OCI-LY7 (cell line): ENCODE measurements around the gene GPR15. TPM values are rescaled to one million over a fixed set of nuclear protein-coding genes. Genes with fewer than 3 reads are reported as not detected.

ENCODE experiments used
- BruUV-seq: library from RNA; stranded (reverse); fragments of 400-500 nt; replicated peaks from 2 replicates; lab custom pipeline; 2021; lab: Mats Ljungman, UMichigan
- CTCF ChIA-PET: fragments of 300-600 bp; sonication (Branson Sonifier 250); formaldehyde crosslinking; loops from one replicate; lab custom pipeline; 2022; ENCODE audit warnings: antibody characterized with exemption; ENCODE audit not compliant: unreplicated experiment; lab: Charles Lee
- POLR2A ChIA-PET: fragments of 300-600 bp; sonication (Branson Sonifier 250); formaldehyde crosslinking; loops from one replicate; lab custom pipeline; 2022; ENCODE audit warnings: antibody characterized with exemption; lab: Charles Lee
- DNase-seq: peaks from one replicate; pipeline ENCODE4 v3.0.0-alpha.2; 2015; ENCODE audit warnings: low spot score
- H2AFZ ChIP-seq: fragments of 200-600 bp; sonication (generic), shearing (Covaris generic); 2 replicates; pipeline ENCODE4 v1.6.1; 2014; ENCODE audit warnings: mild to moderate bottlenecking, antibody characterized with exemption, low read length, moderate library complexity
- H3K27ac ChIP-seq: fragments of 200-600 bp; sonication (generic); 2 replicates; pipeline ENCODE4 v1.5.1; 2014; ENCODE audit warnings: mixed run types, low read depth, mild to moderate bottlenecking, moderate library complexity, low read length, inconsistent platforms; ENCODE audit not compliant: poor library complexity, severe bottlenecking
- H3K36me3 ChIP-seq: fragments of 200-600 bp; sonication (generic); 2 replicates; pipeline ENCODE4 v1.6.1; 2014; ENCODE audit warnings: mild to moderate bottlenecking, antibody characterized with exemption, low read length, moderate library complexity, mixed read lengths; ENCODE audit not compliant: insufficient read depth
- H3K4me1 ChIP-seq: fragments of 200-600 bp; sonication (generic); 2 replicates; pipeline ENCODE4 v1.5.1; 2014; ENCODE audit warnings: mild to moderate bottlenecking, low read length; ENCODE audit not compliant: insufficient read depth, poor library complexity, severe bottlenecking
- H3K4me2 ChIP-seq: fragments of 200-600 bp; sonication (generic); 2 replicates; pipeline ENCODE4 v1.6.1; 2014; ENCODE audit warnings: mild to moderate bottlenecking, low read length
- H3K4me3 ChIP-seq: fragments of 200-600 bp; sonication (generic); 2 replicates; pipeline ENCODE4 v1.5.1; 2014; ENCODE audit warnings: mild to moderate bottlenecking, low read depth, low read length; ENCODE audit not compliant: poor library complexity, severe bottlenecking
- H3K79me2 ChIP-seq: fragments of 200-600 bp; sonication (generic); 2 replicates; pipeline ENCODE4 v1.6.1; 2016; ENCODE audit warnings: low read depth, mild to moderate bottlenecking, low read length, moderate library complexity, mixed read lengths; ENCODE audit not compliant: insufficient read depth
- H3K9me2 ChIP-seq: fragments of 200-600 bp; sonication (generic); 2 replicates; pipeline ENCODE4 v1.6.1; 2016; ENCODE audit warnings: mild to moderate bottlenecking, low read length, mixed read lengths; ENCODE audit not compliant: insufficient read depth
- H3K9me3 ChIP-seq: fragments of 200-600 bp; sonication (generic); 2 replicates; pipeline ENCODE4 v1.6.1; 2014; ENCODE audit warnings: mild to moderate bottlenecking, mixed run types, low read length, mixed read lengths
- H4K20me1 ChIP-seq: fragments of 200-600 bp; sonication (generic); 2 replicates; pipeline ENCODE4 v1.6.1; 2014; ENCODE audit warnings: mild to moderate bottlenecking, antibody characterized with exemption, low read length, moderate library complexity, mixed read lengths; ENCODE audit not compliant: insufficient read depth
- EZH2phosphoT487 ChIP-seq: fragments of 200-600 bp; sonication (generic); IDR thresholded peaks from 2 replicates; pipeline ENCODE4 v1.6.1; 2018; ENCODE audit warnings: low read depth, borderline replicate concordance, mild to moderate bottlenecking, mixed run types, antibody characterized with exemption, low read length, moderate library complexity, mixed read lengths
- intact Hi-C: fragments of 100-400 bp; cut with micrococcal nuclease; formaldehyde crosslinking; loops from one replicate; pipeline ENCODE4 v1.10.0; 2022; ENCODE audit not compliant: unreplicated experiment
- total RNA-seq, 2 experiments: library from RNA; depleted of rRNA in 1 of 2; stranded (reverse); fragments of >200 nt in 1 of 2; shearing (Covaris generic) in 1 of 2; gene quantifications; 2 replicates each; pipeline ENCODE4 v1.2.3, GENCODE V29; 2014 to 2022
- TF ChIP-seq, protein P1 (sequence below): fragments of 200-600 bp; sonication (generic); conservative IDR thresholded peaks from 2 replicates; pipeline ENCODE4 v1.5.1; 2014; ENCODE audit warnings: mild to moderate bottlenecking, antibody characterized with exemption, low read length, moderate library complexity, mixed read lengths

The GPR15 gene
- total RNA-seq, 2 experiments from 2014 or later = 29.8 to 32.0 TPM

DNA sequence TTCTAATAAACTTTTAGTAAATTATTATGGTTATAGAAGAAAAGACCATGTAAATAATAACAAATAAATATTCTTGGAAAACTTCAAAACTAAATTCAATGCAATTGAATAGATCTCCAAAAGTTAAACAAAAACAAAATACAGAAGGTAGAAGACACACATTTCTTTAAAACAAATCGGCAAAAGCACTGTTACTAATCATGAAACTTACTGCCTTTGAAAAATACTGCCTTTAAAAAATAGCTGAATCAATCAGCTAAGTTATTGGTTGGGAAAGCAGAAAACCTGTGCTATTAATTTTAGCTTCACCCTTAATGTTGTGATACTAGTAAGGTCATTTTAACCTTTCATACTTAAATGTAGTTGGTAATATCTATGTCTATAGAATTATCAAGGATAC, 3.0 kb downstream of the GPR15 start:
- Histone ChIP-seq H2AFZ (no peak overlapping the region), H3K36me3 (no peaks in the 10 kb centered on the region), H3K4me1 (peaks cover 62% of the 10 kb centered on the region), H3K79me2 (peaks cover 77% of the 10 kb centered on the region), H3K4me2 (peak overlapping the region; percentile 46; the same call in 1 of the 2 replicates), H4K20me1 (no peaks in the 10 kb centered on the region), H3K4me3 (peak overlapping the region; percentile 73), H3K9me3 (no peaks in the 10 kb centered on the region), H3K27ac (peak overlapping the region; percentile 43), H3K9me2 (no peaks in the 10 kb centered on the region)
- no peak for DNase-seq
- no TSS peak for BruUV-seq
- ChIA-PET CTCF (no interaction called here), POLR2A (interaction anchor here (0.6 to 8.0 kb wide), 5 partner anchors 12 to 39 kb away, joined by 3 to 296 read pairs (median 4); partner anchors contain the start of gene CLDND1)
- no peak for TF ChIP-seq EZH2phosphoT487
- TF ChIP-seq, protein P1, sequence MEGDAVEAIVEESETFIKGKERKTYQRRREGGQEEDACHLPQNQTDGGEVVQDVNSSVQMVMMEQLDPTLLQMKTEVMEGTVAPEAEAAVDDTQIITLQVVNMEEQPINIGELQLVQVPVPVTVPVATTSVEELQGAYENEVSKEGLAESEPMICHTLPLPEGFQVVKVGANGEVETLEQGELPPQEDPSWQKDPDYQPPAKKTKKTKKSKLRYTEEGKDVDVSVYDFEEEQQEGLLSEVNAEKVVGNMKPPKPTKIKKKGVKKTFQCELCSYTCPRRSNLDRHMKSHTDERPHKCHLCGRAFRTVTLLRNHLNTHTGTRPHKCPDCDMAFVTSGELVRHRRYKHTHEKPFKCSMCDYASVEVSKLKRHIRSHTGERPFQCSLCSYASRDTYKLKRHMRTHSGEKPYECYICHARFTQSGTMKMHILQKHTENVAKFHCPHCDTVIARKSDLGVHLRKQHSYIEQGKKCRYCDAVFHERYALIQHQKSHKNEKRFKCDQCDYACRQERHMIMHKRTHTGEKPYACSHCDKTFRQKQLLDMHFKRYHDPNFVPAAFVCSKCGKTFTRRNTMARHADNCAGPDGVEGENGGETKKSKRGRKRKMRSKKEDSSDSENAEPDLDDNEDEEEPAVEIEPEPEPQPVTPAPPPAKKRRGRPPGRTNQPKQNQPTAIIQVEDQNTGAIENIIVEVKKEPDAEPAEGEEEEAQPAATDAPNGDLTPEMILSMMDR = no peak
- intact Hi-C loops = no loop called here

DNA sequence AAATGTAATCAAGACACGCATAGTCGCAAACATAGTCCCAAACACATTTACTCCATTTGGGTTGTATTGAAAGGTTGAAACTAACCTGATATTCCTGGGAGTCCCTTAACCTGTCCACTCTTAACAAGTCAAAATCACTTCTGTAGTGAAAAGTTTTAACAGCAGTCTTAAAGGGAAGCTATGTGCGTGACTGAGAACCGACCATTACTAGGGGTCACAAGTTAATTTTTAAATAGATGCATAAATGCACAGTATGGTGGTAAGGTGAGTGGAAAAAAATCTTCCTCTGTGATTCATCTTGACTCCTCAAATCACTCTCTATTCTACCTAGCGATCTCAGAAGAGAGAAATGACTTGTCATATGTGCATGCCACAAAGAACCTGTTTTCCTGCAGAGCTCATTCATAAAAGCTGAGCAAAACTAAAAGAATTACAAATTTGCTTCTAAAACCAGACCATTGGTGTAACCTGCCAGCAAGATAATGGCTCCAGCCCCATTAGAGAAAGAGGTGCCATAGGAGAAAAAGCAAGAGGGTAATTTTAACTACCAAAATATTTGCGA, 4.8 kb downstream of the GPR15 start:
- no TSS peak for BruUV-seq
- Histone ChIP-seq H2AFZ (peak overlapping the region; percentile 86), H4K20me1 (no peaks in the 10 kb centered on the region), H3K36me3 (no peaks in the 10 kb centered on the region; the same call in 1 of the 2 replicates), H3K4me3 (peak overlapping the region; percentile 73), H3K79me2 (peaks cover 82% of the 10 kb centered on the region), H3K9me3 (no peaks in the 10 kb centered on the region), H3K9me2 (no peaks in the 10 kb centered on the region), H3K27ac (peak overlapping the region; percentile 73), H3K4me2 (peak overlapping the region; percentile 72), H3K4me1 (peaks cover 60% of the 10 kb centered on the region)
- peak; percentile 56 for DNase-seq
- intact Hi-C loops = loop anchor here (1.0 kb wide), 1 partner anchor 28 kb away; no protein-coding TSS in a partner anchor
- ChIA-PET POLR2A (interaction anchor here (0.6 to 8.0 kb wide), 9 partner anchors 8 to 365 kb away, joined by 3 to 296 read pairs (median 5); partner anchors contain the start of genes CLDND1 and DCBLD2), CTCF (interaction anchor here (1.7 to 1.9 kb wide), 2 partner anchors 26 to 28 kb away, joined by 4 to 9 read pairs; no protein-coding TSS in a partner anchor)
- TF ChIP-seq, protein P1 = no peak
- TF ChIP-seq EZH2phosphoT487 = no peak

DNA sequence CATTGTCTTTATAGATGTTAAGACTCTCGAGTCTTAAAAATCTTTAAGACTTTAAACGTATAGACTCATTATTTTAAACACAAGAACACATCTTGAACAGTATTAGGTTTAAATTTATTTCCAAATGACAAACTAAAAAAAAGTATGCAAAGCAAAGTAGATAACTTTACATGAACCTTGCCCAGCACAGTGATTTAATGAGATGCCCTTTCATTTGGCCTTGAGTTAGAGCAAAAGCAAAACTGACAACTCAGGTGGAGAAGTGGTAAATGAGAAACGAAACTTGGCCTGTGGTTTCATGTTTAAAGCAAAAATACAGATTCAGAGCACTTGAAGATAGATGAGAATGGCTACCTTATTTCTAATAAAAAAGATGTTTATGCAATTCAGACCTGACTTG, 8.6 kb downstream of the GPR15 start:
- H3K4me1 ChIP-seq = peaks cover 62% of the 10 kb centered on the region
- peak overlapping the region; percentile 43 for H3K4me3 ChIP-seq
- TF ChIP-seq, protein P1 = no peak
- no peak for TF ChIP-seq EZH2phosphoT487
- no peaks in the 10 kb centered on the region for H3K9me3 ChIP-seq
- H3K4me2 ChIP-seq = peak overlapping the region; percentile 64
- no peaks in the 10 kb centered on the region; the same call in 1 of the 2 replicates for H3K36me3 ChIP-seq
- H3K79me2 ChIP-seq = peaks cover 44% of the 10 kb centered on the region; the same call in 1 of the 2 replicates
- H2AFZ ChIP-seq = peak overlapping the region; percentile 90
- intact Hi-C loops = loop anchor here (2.0 kb wide), 1 partner anchor 22 kb away; no protein-coding TSS in a partner anchor
- DNase-seq = peak; percentile 85
- CTCF ChIA-PET = interaction anchor here (1.0 kb wide), 1 partner anchor 8 kb away, joined by 7 read pairs; the partner anchor contains the start of gene GPR15
- BruUV-seq = no TSS peak
- POLR2A ChIA-PET = interaction anchor here (1.2 to 3.3 kb wide), 6 partner anchors 8 to 25 kb away, joined by 4 to 27 read pairs (median 9); partner anchors contain the start of gene GPR15
- no peaks in the 10 kb centered on the region for H4K20me1 ChIP-seq
- H3K27ac ChIP-seq = peak overlapping the region; percentile 83
- no peaks in the 10 kb centered on the region for H3K9me2 ChIP-seq
